Measurements from ENCODE around the gene NDUFA11. TPM values are rescaled to one million over a fixed set of nuclear protein-coding genes. Genes with fewer than 3 reads are reported as not detected.

The NDUFA11 gene
- 100 to 1,000 TPM; 214 to 217 TPM for total RNA-seq

- CTCF ChIA-PET, result interaction anchor here (0.7 to 4.2 kb wide), 12 partner anchors 10 to 222 kb away, joined by 3 to 50 read pairs (median 4); partner anchors contain the start of genes CATSPERD, DUS3L, NRTN and RPL36
- H3K27ac Mint-ChIP-seq, result peak within 1 kb of the TSS; percentile 99
- DNase-seq (peak; percentile 98), ATAC-seq (peak; percentile 60)
- peak within 1 kb of the TSS; percentile 99 for H3K4me3 Mint-ChIP-seq
- no peaks in the 10 kb centered on the region for H3K9me3 Mint-ChIP-seq (ENCODE audit: low read depth)
- H3K36me3 Mint-ChIP-seq, result peaks cover 11% of the 10 kb centered on the region
- H3K27me3 Mint-ChIP-seq, result no peaks in the 10 kb centered on the region
- H3K4me1 Mint-ChIP-seq, result peaks cover 33% of the 10 kb centered on the region
These were observed at the start of gene NDUFA11 for GRCh38 chr19:5903624-5904351. Gene NDUFA11, minus strand, starts transcription at chr19:5903790. Its CDS starts 82 bp downstream, at chr19:5903708.

DNA sequence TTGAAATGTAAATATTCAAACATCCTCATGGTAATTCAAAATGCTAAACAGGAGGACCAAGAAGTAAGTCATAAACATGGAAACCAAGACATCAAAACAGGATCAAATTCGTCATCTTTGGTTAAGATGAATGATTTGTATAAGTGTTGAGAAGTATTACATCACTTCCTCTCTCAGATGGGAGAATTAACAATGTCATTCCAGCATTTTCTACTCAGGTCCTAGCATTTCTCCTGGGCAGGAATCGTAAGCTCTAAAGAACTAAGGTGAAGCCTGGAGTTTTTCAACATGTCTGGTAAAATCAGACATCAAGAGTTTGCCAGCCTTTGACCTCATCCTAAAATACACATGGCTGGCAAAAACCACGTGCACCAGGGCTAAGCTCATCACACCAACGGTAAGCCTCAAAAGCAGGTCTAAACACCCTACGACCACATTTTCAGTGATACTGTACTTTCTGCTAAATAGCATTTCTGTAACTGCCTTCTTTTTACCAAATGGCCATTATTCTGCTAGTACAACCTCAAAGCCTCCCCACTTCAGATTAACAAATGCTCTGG lies 49.5 kb upstream of the NDUFA11 start:
- CTCF ChIA-PET, result interaction anchor here (0.9 to 3.4 kb wide), 5 partner anchors 9 to 263 kb away, joined by 3 to 23 read pairs (median 3); partner anchors contain the start of gene RPL36
- peaks cover 86% of the 10 kb centered on the region for H3K4me1 Mint-ChIP-seq
- H3K27ac Mint-ChIP-seq, result peak overlapping the region; percentile 93
- no peaks in the 10 kb centered on the region for H3K27me3 Mint-ChIP-seq
- no peaks in the 10 kb centered on the region for H3K9me3 Mint-ChIP-seq (ENCODE audit: low read depth)
- DNase-seq (no peak), ATAC-seq (no peak)
- H3K4me3 Mint-ChIP-seq, result peak overlapping the region; percentile 53
- peaks cover 16% of the 10 kb centered on the region for H3K36me3 Mint-ChIP-seq

DNA sequence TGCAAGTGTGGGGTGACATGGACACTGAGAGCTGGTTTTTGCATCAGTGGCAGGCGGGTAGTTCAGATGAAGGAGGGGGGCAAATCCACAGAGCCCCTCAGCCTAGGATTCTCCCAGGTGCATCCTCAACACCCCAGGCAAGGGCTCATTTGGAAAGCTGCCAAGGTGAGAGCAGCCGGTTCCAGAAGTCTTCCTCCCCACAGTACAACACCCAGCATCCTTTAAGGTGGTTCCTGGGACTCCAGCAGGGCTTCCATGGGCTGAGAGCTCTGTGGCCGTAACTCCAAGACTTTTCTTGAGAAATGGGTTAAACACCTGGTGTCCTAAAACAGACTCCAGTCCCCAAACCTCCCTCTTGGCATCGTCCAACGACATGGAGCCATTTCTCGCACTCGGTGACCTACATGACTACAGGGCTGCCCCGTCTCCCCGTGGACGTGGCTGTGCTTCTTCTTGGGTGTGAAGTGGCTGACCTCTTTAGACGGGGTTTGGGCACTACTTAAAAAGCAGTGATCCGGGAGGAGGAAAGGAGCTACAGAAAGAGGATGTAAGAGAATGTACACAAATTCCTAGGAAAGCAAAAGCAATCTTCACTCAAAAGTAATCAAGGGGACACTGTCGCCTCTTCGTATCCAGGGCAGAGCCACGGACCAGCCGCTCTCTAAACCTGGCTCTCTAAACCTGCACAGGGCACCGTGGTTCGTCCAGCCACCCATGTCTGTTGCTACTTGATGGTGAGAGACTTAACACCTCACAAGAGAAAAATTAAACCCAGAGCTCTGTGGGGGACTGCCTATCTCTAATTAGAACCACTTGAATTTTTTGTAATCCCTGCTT lies 48.8 kb upstream of the NDUFA11 start:
- Mint-ChIP-seq H3K4me3 (no peak overlapping the region), H3K4me1 (peaks cover 86% of the 10 kb centered on the region), H3K9me3 (ENCODE audit: low read depth) (no peaks in the 10 kb centered on the region), H3K27me3 (no peaks in the 10 kb centered on the region), H3K27ac (peak overlapping the region; percentile 93), H3K36me3 (peaks cover 14% of the 10 kb centered on the region)
- DNase-seq, result no peak
- CTCF ChIA-PET, result interaction anchor here (0.9 to 3.4 kb wide), 7 partner anchors 9 to 263 kb away, joined by 3 to 23 read pairs (median 3); partner anchors contain the start of gene RPL36
- ATAC-seq, result no peak

DNA sequence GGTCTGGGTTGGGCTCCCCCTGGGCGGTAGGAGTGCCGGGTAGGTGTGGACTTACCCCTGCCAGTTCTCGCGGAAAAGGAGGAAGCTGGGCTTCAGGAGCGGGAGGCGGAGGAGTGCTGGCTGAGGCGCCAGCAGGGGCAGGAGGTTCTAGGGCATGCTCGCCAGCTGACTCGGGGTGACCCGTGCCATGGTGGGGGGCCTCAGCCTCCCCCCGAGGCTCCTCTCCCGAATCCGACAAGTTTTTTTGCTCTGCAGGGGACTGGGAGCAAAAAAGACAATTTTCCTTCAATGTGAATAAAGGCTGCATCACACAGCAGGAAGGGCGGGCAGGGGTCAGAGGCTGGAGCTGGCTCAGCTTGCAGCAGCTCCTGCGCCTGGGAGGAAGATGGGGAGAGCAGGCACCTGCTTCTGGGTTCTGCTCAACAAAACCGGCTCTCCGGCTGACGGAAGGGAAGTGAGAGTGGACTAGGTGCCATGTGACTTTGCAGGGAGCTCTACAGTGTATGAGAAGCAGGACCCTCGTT lies 47.8 kb upstream of the NDUFA11 start:
- Mint-ChIP-seq H3K36me3 (peaks cover 16% of the 10 kb centered on the region), H3K27ac (peak overlapping the region; percentile 83), H3K9me3 (ENCODE audit: low read depth) (no peaks in the 10 kb centered on the region), H3K4me1 (peaks cover 81% of the 10 kb centered on the region), H3K27me3 (no peaks in the 10 kb centered on the region), H3K4me3 (no peak overlapping the region)
- ATAC-seq (no peak), DNase-seq (no peak)
- CTCF ChIA-PET, result interaction anchor here (1.0 to 3.4 kb wide), 5 partner anchors 10 to 97 kb away, joined by 3 to 23 read pairs (median 4); no protein-coding TSS in a partner anchor

GRCh38 chr19:5950741-5951140 lies 47.2 kb upstream of the NDUFA11 start:
- ATAC-seq (no peak), DNase-seq (no peak)
- CTCF ChIA-PET, result interaction anchor here (1.6 to 3.4 kb wide), 4 partner anchors 15 to 123 kb away, joined by 3 to 23 read pairs (median 4); no protein-coding TSS in a partner anchor
- Mint-ChIP-seq H3K9me3 (ENCODE audit: low read depth) (no peaks in the 10 kb centered on the region), H3K4me1 (peaks cover 79% of the 10 kb centered on the region), H3K4me3 (no peak overlapping the region), H3K27me3 (no peaks in the 10 kb centered on the region), H3K27ac (peak overlapping the region; percentile 83), H3K36me3 (peaks cover 16% of the 10 kb centered on the region)

- H3K27ac Mint-ChIP-seq, result peak overlapping the region; percentile 83
- peak; percentile 56 for DNase-seq
- CTCF ChIA-PET, result interaction anchor here (1.1 to 1.6 kb wide), 2 partner anchors 18 to 122 kb away, joined by 3 to 5 read pairs; no protein-coding TSS in a partner anchor
- peak; percentile 55 for ATAC-seq
- H3K36me3 Mint-ChIP-seq, result peaks cover 16% of the 10 kb centered on the region
- H3K4me1 Mint-ChIP-seq, result peaks cover 72% of the 10 kb centered on the region
- no peaks in the 10 kb centered on the region for H3K27me3 Mint-ChIP-seq
- H3K4me3 Mint-ChIP-seq, result peak overlapping the region; percentile 41
- H3K9me3 Mint-ChIP-seq (ENCODE audit: low read depth), result no peaks in the 10 kb centered on the region
These were observed 46.3 kb upstream of the NDUFA11 start for GRCh38 chr19:5949792-5950305.

DNA sequence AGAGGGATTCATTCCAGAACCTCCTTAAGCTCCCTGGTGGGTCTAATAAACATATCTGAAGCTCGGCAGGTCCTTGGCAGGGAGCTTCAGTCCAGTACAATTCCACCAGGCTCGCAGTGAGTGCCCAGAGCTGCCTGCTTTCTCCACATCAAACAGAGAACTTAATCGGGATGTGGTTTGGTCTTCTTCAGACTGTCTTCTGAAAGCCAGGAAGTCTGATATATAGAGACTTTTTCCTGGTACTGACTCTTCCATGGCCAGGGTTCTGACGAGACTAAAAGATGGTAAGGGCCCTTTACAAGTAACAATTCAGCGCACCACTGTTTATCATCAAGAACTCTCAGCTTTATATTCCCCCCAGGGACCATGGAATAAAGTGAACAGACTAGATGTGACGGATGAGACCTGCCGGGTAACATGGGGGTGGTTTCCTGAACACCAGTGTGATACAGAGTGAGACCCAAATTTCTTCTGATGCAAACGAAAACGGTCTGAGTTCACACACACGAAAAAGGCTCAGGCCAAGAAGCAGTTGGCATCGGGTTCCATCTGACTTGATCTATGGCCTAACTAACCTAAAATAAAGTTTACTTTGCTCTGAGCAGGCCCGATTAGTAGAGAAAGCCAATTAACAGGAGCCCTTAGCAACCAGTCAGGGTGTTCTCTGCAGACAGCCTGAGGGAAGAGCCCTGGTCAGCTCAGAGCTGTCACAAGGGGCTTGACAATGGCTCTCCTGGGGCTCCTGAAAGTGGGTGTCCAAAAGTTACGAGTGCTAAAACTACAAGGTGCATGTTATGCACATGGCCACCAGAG lies 45.4 kb upstream of the NDUFA11 start:
- Mint-ChIP-seq H3K36me3 (peaks cover 14% of the 10 kb centered on the region), H3K4me1 (peaks cover 65% of the 10 kb centered on the region), H3K9me3 (ENCODE audit: low read depth) (no peaks in the 10 kb centered on the region), H3K27ac (peak overlapping the region; percentile 83), H3K27me3 (no peaks in the 10 kb centered on the region), H3K4me3 (peak overlapping the region; percentile 14)
- CTCF ChIA-PET, result interaction anchor here (1.1 to 1.6 kb wide), 5 partner anchors 13 to 121 kb away, joined by 3 to 8 read pairs (median 4); no protein-coding TSS in a partner anchor
- ATAC-seq (peak; percentile 16), DNase-seq (no peak)

DNA sequence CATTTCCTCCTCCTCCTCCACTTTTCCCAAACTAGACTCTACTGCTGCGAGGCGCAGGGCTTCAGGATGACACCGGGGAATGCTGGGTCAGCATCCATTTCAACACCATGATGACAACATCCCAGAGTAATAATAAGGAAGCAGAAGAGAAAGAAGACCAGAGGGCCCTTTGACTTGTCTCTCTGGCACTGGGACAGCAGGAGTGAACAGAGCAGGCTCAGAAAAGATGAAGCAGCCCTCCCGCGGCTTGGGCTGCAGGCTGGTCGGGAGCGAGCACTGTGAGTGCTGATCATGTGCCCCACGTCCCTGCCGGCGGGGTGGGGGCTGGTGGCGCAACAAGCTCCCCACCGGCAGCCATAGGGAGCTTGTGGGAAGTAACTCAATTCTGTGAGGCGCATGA lies 43.8 kb upstream of the NDUFA11 start:
- H3K27me3 Mint-ChIP-seq, result no peaks in the 10 kb centered on the region
- H3K4me1 Mint-ChIP-seq, result peaks cover 50% of the 10 kb centered on the region
- ATAC-seq (no peak), DNase-seq (no peak)
- H3K36me3 Mint-ChIP-seq, result peaks cover 10% of the 10 kb centered on the region
- H3K9me3 Mint-ChIP-seq (ENCODE audit: low read depth), result no peaks in the 10 kb centered on the region
- no peak overlapping the region for H3K4me3 Mint-ChIP-seq
- CTCF ChIA-PET, result interaction anchor here (0.9 to 1.6 kb wide), 3 partner anchors 14 to 143 kb away, joined by 3 to 5 read pairs (median 3); no protein-coding TSS in a partner anchor
- H3K27ac Mint-ChIP-seq, result no peak overlapping the region

- Mint-ChIP-seq H3K9me3 (ENCODE audit: low read depth) (no peaks in the 10 kb centered on the region), H3K4me3 (no peak overlapping the region), H3K4me1 (peaks cover 12% of the 10 kb centered on the region), H3K27me3 (no peaks in the 10 kb centered on the region), H3K27ac (no peak overlapping the region), H3K36me3 (peaks cover 3% of the 10 kb centered on the region)
- CTCF ChIA-PET, result no interaction called here
- DNase-seq (no peak), ATAC-seq (no peak)
These were observed 40.0 kb upstream of the NDUFA11 start for GRCh38 chr19:5943623-5944022.

DNA sequence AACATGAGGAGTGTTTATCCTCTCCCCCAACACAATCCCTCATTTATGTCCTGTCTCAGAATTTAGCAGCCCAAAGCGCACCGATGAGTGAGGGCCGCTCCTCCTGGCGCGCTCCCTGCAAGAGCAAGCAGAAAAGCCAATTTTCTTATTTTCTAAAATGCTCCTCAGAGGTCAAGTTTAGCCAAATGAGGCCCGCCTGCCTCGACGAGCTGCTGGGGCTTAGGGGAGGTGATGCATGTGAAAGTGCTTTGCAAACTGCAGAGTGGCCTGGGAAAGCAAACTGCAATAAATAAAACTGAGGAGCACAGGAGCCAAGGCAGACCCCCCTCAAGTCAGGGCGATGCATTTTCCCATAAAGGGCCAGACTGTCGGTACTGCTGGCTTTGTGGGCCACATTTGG lies 39.5 kb upstream of the NDUFA11 start:
- Mint-ChIP-seq H3K27ac (no peak overlapping the region), H3K4me3 (no peak overlapping the region), H3K4me1 (peaks cover 8% of the 10 kb centered on the region), H3K36me3 (peaks cover 3% of the 10 kb centered on the region), H3K9me3 (ENCODE audit: low read depth) (no peaks in the 10 kb centered on the region), H3K27me3 (no peaks in the 10 kb centered on the region)
- ATAC-seq (no peak), DNase-seq (no peak)
- CTCF ChIA-PET, result no interaction called here

DNA sequence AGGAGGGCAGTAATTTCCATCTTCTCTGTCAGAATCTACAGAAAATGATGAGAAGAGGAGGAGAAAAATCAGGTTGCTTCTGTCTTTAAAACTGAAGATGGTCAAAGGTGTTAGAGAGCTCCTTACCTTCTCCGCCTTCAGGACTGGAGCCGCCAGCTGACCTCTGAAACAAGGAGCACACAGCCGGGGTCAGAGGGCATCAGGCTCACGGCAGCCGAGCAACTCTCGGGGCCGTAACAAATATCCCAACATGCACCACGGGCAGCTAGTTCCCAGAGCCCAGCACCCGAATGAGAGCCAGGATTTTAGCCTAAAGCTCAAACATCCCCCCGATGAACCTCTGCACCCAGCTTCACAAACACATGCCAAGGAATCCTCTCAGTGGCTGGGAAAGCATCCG lies 38.1 kb upstream of the NDUFA11 start:
- H3K4me3 Mint-ChIP-seq, result no peak overlapping the region
- no peak for DNase-seq
- H3K4me1 Mint-ChIP-seq, result peaks cover 2% of the 10 kb centered on the region
- no peak for ATAC-seq
- H3K9me3 Mint-ChIP-seq (ENCODE audit: low read depth), result no peaks in the 10 kb centered on the region
- CTCF ChIA-PET, result interaction anchor here (1.1 kb wide), 1 partner anchor 26 kb away, joined by 3 read pairs; no protein-coding TSS in a partner anchor
- no peaks in the 10 kb centered on the region for H3K27me3 Mint-ChIP-seq
- peaks cover 4% of the 10 kb centered on the region for H3K36me3 Mint-ChIP-seq
- no peak overlapping the region for H3K27ac Mint-ChIP-seq
